Activated CD8-positive, alpha-beta T cell treated with anti-CD3 and anti-CD28 coated beads, Interleukin-2, amount 10 ng/mL, durations not matched to agents 7 days and 5 days (primary cell): ENCODE measurements around the gene IVNS1ABP. TPM values are rescaled to one million over a fixed set of nuclear protein-coding genes. Genes with fewer than 3 reads are reported as not detected.

Source experiments
- ATAC-seq: fragments of 150-1000 bp; cut with Tn5 transposase; one replicate; pipeline ENCODE4 v1.10.0; 2021; ENCODE audit warnings: moderate library complexity
- CTCF ChIA-PET: fragments of 350-600 bp; sonication (Branson Sonifier 250); formaldehyde crosslinking; loops from one replicate; lab custom pipeline; 2021; ENCODE audit warnings: antibody characterized with exemption; lab: Charles Lee
- POLR2A ChIA-PET: fragments of 350-600 bp; sonication (Branson Sonifier 250); formaldehyde crosslinking; loops from one replicate; lab custom pipeline; 2021; ENCODE audit warnings: antibody characterized with exemption; lab: Charles Lee
- DNase-seq: peaks from one replicate; pipeline ENCODE4 v3.0.0-alpha.2; 2020
- H3K27ac Mint-ChIP-seq: one replicate; pipeline ENCODE4 v1.8.0; 2021; ENCODE audit warnings: mild to moderate bottlenecking, mixed read lengths
- H3K27me3 Mint-ChIP-seq: one replicate; pipeline ENCODE4 v1.8.0; 2021; ENCODE audit warnings: low read depth, mixed read lengths
- H3K36me3 Mint-ChIP-seq: one replicate; pipeline ENCODE4 v1.8.0; 2021; ENCODE audit warnings: low read depth, mixed read lengths
- H3K4me1 Mint-ChIP-seq: one replicate; pipeline ENCODE4 v1.8.0; 2021; ENCODE audit warnings: low read depth, mixed read lengths
- H3K4me3 Mint-ChIP-seq: one replicate; pipeline ENCODE4 v1.8.0; 2021; ENCODE audit warnings: mild to moderate bottlenecking, mixed read lengths
- H3K9me3 Mint-ChIP-seq: one replicate; pipeline ENCODE4 v1.8.0; 2022; ENCODE audit warnings: mixed read lengths; ENCODE audit not compliant: insufficient read depth
- total RNA-seq, 2 experiments: library from RNA; stranded (reverse); gene quantifications; one replicate each; pipeline ENCODE4 v1.2.3, GENCODE V29; 2021

IVNS1ABP gene
- total RNA-seq, 2 experiments from 2014 or later, result 216 to 234 TPM

DNA sequence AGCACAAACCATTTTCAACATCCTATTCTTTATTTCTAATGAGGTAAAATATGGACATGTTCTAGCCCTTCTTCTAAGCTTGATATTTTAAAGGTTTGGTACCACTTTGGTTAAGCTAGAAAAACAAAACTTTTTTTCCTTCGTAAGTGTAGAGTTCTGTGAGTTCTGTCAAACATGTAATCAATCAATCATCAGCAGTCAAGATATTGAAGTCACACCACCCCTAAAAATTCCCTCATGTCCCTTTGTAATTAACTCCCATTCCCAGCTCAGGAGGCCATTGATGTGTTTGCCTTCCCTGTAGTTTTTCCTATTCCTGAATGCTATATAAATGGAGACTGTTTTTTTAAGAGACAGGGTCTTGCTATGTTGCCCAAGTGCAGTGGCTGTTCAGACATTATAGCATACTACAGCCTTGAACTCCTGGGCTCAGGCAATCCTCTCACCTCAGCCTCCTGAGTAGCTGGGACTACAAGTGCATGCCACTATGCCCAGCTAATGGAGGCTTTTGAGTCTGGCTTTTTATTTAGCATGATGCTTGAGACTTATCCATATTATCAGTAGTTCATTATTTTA lies 23.0 kb downstream of the IVNS1ABP start:
- H3K36me3 Mint-ChIP-seq, result peaks cover 77% of the 10 kb centered on the region
- no peak overlapping the region for H3K4me3 Mint-ChIP-seq
- DNase-seq (no peak), ATAC-seq (no peak)
- CTCF ChIA-PET, result interaction anchor here (0.7 to 1.3 kb wide), 3 partner anchors 13 to 358 kb away, joined by 3 read pairs; no protein-coding TSS in a partner anchor
- H3K27me3 Mint-ChIP-seq, result no peaks in the 10 kb centered on the region
- POLR2A ChIA-PET, result interaction anchor here (0.7 kb wide), 2 partner anchors 12 to 19 kb away, joined by 3 read pairs; no protein-coding TSS in a partner anchor
- H3K9me3 Mint-ChIP-seq, result no peaks in the 10 kb centered on the region
- peaks cover 14% of the 10 kb centered on the region for H3K4me1 Mint-ChIP-seq
- H3K27ac Mint-ChIP-seq, result peak overlapping the region; percentile 2

DNA sequence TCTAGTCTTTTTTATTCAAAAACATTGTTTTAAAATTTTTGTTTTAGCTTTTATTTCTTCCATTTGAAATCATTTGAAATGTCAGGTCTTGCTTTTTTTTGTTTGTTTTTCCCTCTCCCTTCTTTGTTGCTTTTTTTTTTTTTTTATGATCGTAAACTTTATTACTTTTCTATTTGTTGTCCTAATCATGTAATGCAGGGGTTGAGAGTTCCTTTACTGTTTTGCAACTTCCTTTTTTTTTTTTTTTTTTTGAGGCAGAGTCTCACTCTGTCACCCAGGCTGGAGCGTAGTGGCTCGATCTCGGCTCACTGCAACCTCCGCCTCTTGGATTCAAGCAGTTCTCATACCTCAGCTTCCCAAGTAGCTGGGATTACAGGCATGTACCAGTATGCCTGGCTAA lies 24.8 kb downstream of the IVNS1ABP start:
- DNase-seq (no peak), ATAC-seq (no peak)
- Mint-ChIP-seq H3K27ac (no peak overlapping the region), H3K4me1 (peaks cover 21% of the 10 kb centered on the region), H3K36me3 (peaks cover 66% of the 10 kb centered on the region), H3K9me3 (no peaks in the 10 kb centered on the region), H3K27me3 (no peaks in the 10 kb centered on the region), H3K4me3 (no peak overlapping the region)
- POLR2A ChIA-PET, result interaction anchor here (0.6 kb wide), 1 partner anchor 205 kb away, joined by 4 read pairs; no protein-coding TSS in a partner anchor
- CTCF ChIA-PET, result interaction anchor here (1.1 to 2.1 kb wide), 5 partner anchors 9 to 378 kb away, joined by 3 to 10 read pairs (median 3); no protein-coding TSS in a partner anchor

DNA sequence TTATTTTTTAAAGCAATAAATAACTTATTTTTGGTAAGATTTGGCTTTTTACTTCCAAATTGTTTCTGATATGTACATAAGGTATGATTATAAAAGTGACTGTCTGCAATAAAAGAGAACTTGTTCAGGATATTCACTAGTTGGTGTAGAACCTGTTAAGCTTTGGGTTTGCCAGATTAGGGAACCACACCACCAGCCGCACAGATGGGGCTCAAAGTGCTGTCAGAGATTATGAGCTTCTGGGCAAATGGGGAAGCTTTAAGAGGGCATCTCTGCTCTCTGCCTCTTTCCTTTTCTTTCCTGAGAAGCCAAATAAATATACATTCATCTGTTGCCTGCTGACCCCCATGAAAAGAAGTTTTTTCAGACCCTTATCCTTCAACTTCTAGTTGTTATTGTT lies 25.4 kb downstream of the IVNS1ABP start:
- H3K36me3 Mint-ChIP-seq, result peaks cover 63% of the 10 kb centered on the region

DNA sequence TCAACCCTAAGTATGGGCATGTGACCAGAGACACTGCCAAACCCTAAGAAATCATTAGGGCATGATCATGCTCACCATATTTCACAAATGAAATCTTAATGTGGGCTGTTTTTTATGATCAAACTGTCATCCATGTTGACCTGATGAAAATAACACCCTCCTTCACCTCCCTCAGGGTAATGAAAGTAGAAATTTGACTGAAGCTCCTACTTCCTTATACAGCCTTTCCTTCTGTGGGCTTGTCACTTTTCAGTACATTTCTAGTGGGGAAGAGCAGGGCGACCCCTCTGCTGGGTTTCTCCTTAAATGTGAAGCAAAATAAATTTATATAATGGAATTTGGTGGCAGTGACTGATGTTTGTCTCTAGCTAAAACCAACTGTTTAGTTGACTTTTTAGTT lies 25.9 kb downstream of the IVNS1ABP start:
- ATAC-seq (peak; percentile 25), DNase-seq (no peak)
- Mint-ChIP-seq H3K27ac (peak overlapping the region; percentile 12), H3K4me3 (no peak overlapping the region), H3K4me1 (peaks cover 21% of the 10 kb centered on the region), H3K27me3 (no peaks in the 10 kb centered on the region), H3K9me3 (no peaks in the 10 kb centered on the region), H3K36me3 (peaks cover 58% of the 10 kb centered on the region)
- ChIA-PET POLR2A (interaction anchor here (0.5 to 1.9 kb wide), 3 partner anchors 9 to 225 kb away, joined by 3 to 9 read pairs (median 3); no protein-coding TSS in a partner anchor), CTCF (interaction anchor here (1.1 to 2.1 kb wide), 4 partner anchors 53 to 379 kb away, joined by 3 to 10 read pairs (median 4); no protein-coding TSS in a partner anchor)

More for the DNA sequence above, 25.4 kb downstream of the IVNS1ABP start:
- no peak overlapping the region for H3K4me3 Mint-ChIP-seq
- POLR2A ChIA-PET, result interaction anchor here (0.6 to 1.9 kb wide), 3 partner anchors 10 to 205 kb away, joined by 3 to 9 read pairs (median 4); no protein-coding TSS in a partner anchor
- DNase-seq (no peak), ATAC-seq (no peak)
- H3K27me3 Mint-ChIP-seq, result no peaks in the 10 kb centered on the region
- H3K9me3 Mint-ChIP-seq, result no peaks in the 10 kb centered on the region
- CTCF ChIA-PET, result interaction anchor here (1.1 to 2.1 kb wide), 4 partner anchors 53 to 378 kb away, joined by 3 to 10 read pairs (median 4); no protein-coding TSS in a partner anchor
- no peak overlapping the region for H3K27ac Mint-ChIP-seq
- peaks cover 21% of the 10 kb centered on the region for H3K4me1 Mint-ChIP-seq

DNA sequence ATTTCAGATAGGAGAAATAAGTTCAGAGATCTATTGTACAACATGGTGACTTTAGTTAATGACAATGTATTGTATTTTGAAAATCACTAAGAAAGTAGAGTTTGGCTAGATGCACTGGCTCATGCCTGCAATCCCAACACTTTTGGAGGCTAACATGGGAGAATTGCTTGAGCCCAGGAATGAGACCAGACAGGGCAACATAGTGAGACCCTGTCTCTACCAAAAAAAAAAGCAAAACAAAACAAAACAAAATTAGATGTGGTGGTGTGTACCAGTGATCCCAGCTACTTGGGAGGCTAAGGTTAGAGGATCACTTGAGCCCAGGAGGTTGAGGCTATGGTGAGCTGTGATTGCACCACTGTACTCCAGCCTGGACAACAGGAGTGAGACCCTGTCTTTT lies 27.2 kb downstream of the IVNS1ABP start:
- no peaks in the 10 kb centered on the region for H3K9me3 Mint-ChIP-seq
- ChIA-PET CTCF (no interaction called here), POLR2A (interaction anchor here (1.0 to 1.9 kb wide), 2 partner anchors 8 to 11 kb away, joined by 3 to 9 read pairs; no protein-coding TSS in a partner anchor)
- H3K4me1 Mint-ChIP-seq, result peaks cover 24% of the 10 kb centered on the region
- H3K27me3 Mint-ChIP-seq, result no peaks in the 10 kb centered on the region
- H3K27ac Mint-ChIP-seq, result peak overlapping the region; percentile 58
- no peak overlapping the region for H3K4me3 Mint-ChIP-seq
- DNase-seq (no peak), ATAC-seq (no peak)
- peaks cover 46% of the 10 kb centered on the region for H3K36me3 Mint-ChIP-seq

DNA sequence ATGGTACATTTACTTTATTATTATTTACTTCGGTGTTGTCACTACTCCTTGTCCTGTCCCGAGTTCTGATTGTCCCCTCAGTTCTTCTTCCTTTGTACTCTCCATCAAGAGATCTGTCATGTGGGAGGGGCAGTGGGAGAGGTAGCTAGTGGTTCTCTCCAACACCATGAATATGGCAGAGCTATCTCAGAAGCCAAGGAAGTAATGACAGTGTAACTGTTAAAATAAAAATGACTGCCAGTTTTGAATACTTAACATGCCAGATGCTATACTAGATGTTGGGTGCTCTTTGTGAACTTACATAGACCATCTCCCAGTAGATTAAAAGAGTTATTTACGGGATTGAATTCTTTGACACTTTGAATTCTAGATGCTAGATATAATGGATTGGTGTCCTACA lies 28.6 kb downstream of the IVNS1ABP start:
- Mint-ChIP-seq H3K4me3 (no peak overlapping the region), H3K9me3 (no peaks in the 10 kb centered on the region), H3K4me1 (peaks cover 24% of the 10 kb centered on the region), H3K27ac (no peak overlapping the region), H3K36me3 (peaks cover 33% of the 10 kb centered on the region), H3K27me3 (no peaks in the 10 kb centered on the region)
- ChIA-PET POLR2A (no interaction called here), CTCF (interaction anchor here (1.2 kb wide), 1 partner anchor 392 kb away, joined by 4 read pairs; no protein-coding TSS in a partner anchor)
- DNase-seq (no peak), ATAC-seq (no peak)

DNA sequence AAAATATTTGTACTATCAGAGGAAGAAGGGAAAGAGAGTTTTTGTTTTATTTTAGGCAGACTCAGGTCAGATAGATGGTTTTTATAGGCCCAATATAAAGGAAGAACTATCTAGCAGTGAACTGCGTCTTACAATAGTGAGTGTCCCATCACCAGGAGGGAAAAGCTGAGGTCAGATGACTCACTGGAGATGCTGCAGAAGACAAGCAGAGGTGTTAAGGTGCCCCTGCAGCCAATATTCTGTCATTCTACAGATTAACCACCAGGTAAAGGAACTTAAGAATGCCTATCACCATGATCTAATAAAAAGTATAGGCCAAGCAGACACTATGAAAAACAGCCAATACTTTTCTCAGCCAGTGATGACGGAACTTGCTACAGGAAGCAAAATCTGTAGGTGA lies 29.6 kb downstream of the IVNS1ABP start:
- ChIA-PET POLR2A (no interaction called here), CTCF (interaction anchor here (0.7 kb wide), 1 partner anchor 117 kb away, joined by 3 read pairs; no protein-coding TSS in a partner anchor)
- ATAC-seq (no peak), DNase-seq (no peak)
- Mint-ChIP-seq H3K36me3 (peaks cover 24% of the 10 kb centered on the region), H3K27ac (no peak overlapping the region), H3K27me3 (no peaks in the 10 kb centered on the region), H3K4me3 (no peak overlapping the region), H3K4me1 (peaks cover 21% of the 10 kb centered on the region), H3K9me3 (no peaks in the 10 kb centered on the region)

DNA sequence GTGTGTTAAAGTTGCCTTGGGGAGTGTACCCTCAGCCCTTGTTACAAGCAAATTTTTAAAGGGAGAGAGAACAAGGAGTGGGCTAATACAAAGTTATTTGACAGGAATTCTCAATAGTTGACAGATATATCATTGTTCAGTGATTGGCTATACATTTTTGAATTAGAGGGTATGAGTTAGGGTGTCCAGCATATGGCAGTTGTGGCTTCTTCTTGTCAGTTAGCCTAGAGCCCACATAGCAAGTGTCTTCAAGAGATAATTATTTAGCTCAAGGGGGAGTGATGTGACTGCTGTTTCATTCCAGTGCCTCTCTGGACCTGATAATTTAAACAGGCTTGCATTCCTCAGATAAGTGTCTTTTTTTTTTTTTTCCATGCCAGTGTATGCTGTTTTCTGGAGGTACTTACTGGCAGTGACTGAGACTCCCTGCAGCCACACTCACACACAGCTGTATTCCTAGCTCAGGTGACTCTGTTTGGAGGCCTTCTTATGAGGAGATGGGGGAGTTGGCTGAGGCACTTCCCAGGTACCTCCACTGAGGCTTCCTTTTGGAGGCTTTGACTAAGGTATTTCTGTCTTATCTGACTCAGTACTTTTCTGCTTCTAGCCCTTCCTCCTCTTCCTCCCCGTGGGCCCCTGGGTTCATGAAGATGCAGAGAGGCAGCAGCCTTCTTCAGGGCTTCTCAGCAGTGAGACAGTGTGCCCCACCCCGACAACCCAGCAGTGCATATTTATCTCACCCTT lies 32.3 kb downstream of the IVNS1ABP start:
- ATAC-seq, result no peak
- no peak overlapping the region for H3K4me3 Mint-ChIP-seq
- ChIA-PET CTCF (interaction anchor here (1.8 kb wide), 1 partner anchor 115 kb away, joined by 6 read pairs; no protein-coding TSS in a partner anchor), POLR2A (interaction anchor here (0.6 kb wide), 2 partner anchors 20 to 22 kb away, joined by 3 read pairs; no protein-coding TSS in a partner anchor)
- H3K27ac Mint-ChIP-seq, result no peak overlapping the region
- peaks cover 38% of the 10 kb centered on the region for H3K4me1 Mint-ChIP-seq
- H3K27me3 Mint-ChIP-seq, result no peaks in the 10 kb centered on the region
- H3K36me3 Mint-ChIP-seq, result peaks cover 13% of the 10 kb centered on the region
- no peak for DNase-seq
- no peaks in the 10 kb centered on the region for H3K9me3 Mint-ChIP-seq

DNA sequence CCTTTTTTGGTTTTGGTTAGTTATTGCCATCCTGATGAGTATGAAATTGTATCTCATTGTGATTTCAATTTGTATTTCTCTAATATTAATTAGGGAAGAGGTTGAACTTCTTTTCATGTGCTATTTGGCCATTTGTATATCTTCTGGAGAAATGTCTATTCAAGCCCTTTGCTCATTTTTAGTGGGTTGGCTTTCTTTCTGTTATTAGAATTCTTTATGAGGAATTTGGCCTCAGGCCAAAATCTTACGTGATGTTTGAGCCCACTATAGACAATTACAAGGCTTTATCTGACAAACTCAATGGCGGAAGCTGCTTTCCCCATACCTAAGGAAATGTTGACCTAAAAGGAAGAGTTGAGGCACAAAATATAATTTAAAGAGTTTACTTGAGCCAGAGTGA lies 32.9 kb downstream of the IVNS1ABP start:
- peaks cover 8% of the 10 kb centered on the region for H3K36me3 Mint-ChIP-seq
- ChIA-PET POLR2A (interaction anchor here (0.6 kb wide), 2 partner anchors 20 to 22 kb away, joined by 3 read pairs; no protein-coding TSS in a partner anchor), CTCF (interaction anchor here (1.8 kb wide), 1 partner anchor 114 kb away, joined by 6 read pairs; no protein-coding TSS in a partner anchor)
- ATAC-seq (no peak), DNase-seq (no peak)
- peaks cover 36% of the 10 kb centered on the region for H3K4me1 Mint-ChIP-seq
- H3K27ac Mint-ChIP-seq, result no peak overlapping the region
- no peaks in the 10 kb centered on the region for H3K9me3 Mint-ChIP-seq
- no peaks in the 10 kb centered on the region for H3K27me3 Mint-ChIP-seq
- no peak overlapping the region for H3K4me3 Mint-ChIP-seq

DNA sequence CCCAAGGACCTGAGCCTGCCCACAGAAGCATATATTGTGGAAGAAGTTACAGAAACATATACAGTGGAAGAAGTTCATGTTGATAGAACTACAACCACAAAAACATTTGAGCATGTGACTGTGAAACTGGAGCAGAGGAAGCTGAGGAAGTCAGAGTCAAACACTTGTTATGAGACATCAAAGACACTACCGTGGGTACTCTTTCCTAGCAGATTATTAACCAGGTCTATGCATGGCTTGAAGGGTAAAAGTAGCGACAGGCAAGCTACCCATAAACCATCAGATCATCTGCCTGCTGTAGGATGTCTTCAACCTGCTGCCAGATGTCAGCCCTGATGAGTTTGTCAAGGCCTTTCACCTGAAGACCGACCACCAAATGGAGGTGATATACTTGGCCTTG lies 35.8 kb downstream of the IVNS1ABP start:
- Mint-ChIP-seq H3K27me3 (no peaks in the 10 kb centered on the region), H3K27ac (peak overlapping the region; percentile 75), H3K4me3 (no peak overlapping the region), H3K36me3 (peaks cover 4% of the 10 kb centered on the region), H3K9me3 (no peaks in the 10 kb centered on the region), H3K4me1 (peaks cover 27% of the 10 kb centered on the region)
- POLR2A ChIA-PET, result interaction anchor here (0.6 to 2.6 kb wide), 3 partner anchors 9 to 1081 kb away, joined by 3 to 9 read pairs (median 4); no protein-coding TSS in a partner anchor
- CTCF ChIA-PET, result interaction anchor here (0.8 to 2.0 kb wide), 5 partner anchors 10 to 389 kb away, joined by 3 to 10 read pairs (median 4); no protein-coding TSS in a partner anchor
- ATAC-seq (peak; percentile 75), DNase-seq (peak; percentile 29)

DNA sequence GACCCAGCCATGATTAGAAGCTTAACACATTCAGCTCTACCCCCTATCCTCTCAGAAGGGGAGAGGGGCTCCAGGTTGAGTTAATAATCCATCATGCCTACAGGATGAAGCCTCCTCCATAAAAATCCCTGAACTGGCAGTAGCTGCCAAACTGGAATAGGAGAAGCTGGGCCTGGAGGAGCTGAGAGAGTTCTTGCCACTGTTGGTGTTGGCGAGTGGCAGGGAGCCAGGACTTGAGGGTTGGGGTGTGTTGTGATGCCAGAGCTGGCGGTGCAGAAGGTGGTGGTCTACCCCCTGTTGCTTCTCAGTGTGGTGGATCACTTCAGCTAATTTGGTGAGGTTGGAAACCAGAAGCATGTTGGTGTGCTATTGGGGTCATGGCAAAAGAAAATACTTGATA lies 36.5 kb downstream of the IVNS1ABP start:
- H3K4me3 Mint-ChIP-seq, result no peak overlapping the region
- ChIA-PET CTCF (interaction anchor here (1.7 to 2.0 kb wide), 2 partner anchors 13 to 390 kb away, joined by 3 to 10 read pairs; no protein-coding TSS in a partner anchor), POLR2A (interaction anchor here (1.4 to 2.6 kb wide), 2 partner anchors 10 to 18 kb away, joined by 4 to 9 read pairs; no protein-coding TSS in a partner anchor)
- H3K4me1 Mint-ChIP-seq, result peaks cover 27% of the 10 kb centered on the region
- H3K27ac Mint-ChIP-seq, result peak overlapping the region; percentile 37
- ATAC-seq (no peak), DNase-seq (no peak)
- H3K36me3 Mint-ChIP-seq, result peaks cover 4% of the 10 kb centered on the region
- no peaks in the 10 kb centered on the region for H3K27me3 Mint-ChIP-seq
- H3K9me3 Mint-ChIP-seq, result no peaks in the 10 kb centered on the region
